DOHH2 (cell line): Measurements from ENCODE around the gene PMFBP1.

Experiments used
- H3F3A ChIP-seq: fragments of 200-600 bp; sonication (generic), shearing (Covaris generic); 2 replicates; pipeline ENCODE4 v1.6.0; 2016; ENCODE audit warnings: antibody characterized with exemption, mild to moderate bottlenecking; ENCODE audit not compliant: control insufficient read depth, insufficient read depth
- H3K27ac ChIP-seq: fragments of 200-600 bp; sonication (generic); 2 replicates; pipeline ENCODE4 v1.5.1; 2014; ENCODE audit warnings: low read depth, mild to moderate bottlenecking, low read length, moderate library complexity
- H3K27me3 ChIP-seq: fragments of 200-600 bp; sonication (generic); 2 replicates; pipeline ENCODE4 v1.6.1; 2014; ENCODE audit warnings: mild to moderate bottlenecking, low read length, mixed read lengths; ENCODE audit not compliant: control insufficient read depth
- H3K36me3 ChIP-seq: fragments of 200-600 bp; sonication (generic); 2 replicates; pipeline ENCODE4 v1.6.1; 2014; ENCODE audit warnings: mild to moderate bottlenecking, low read length, moderate library complexity, mixed read lengths; ENCODE audit not compliant: control insufficient read depth
- H3K4me1 ChIP-seq: fragments of 200-600 bp; sonication (generic); 2 replicates; pipeline ENCODE4 v1.6.1; 2014; ENCODE audit warnings: mild to moderate bottlenecking, low read length, mixed read lengths; ENCODE audit not compliant: control insufficient read depth
- H3K4me2 ChIP-seq: fragments of 200-600 bp; sonication (generic); 2 replicates; pipeline ENCODE4 v1.6.0; 2014; ENCODE audit warnings: mild to moderate bottlenecking, low read length, moderate library complexity
- H3K4me3 ChIP-seq: fragments of 200-600 bp; sonication (generic); 2 replicates; pipeline ENCODE4 v1.5.1; 2014; ENCODE audit warnings: mild to moderate bottlenecking, low read length, mixed read lengths
- H3K79me2 ChIP-seq: fragments of 200-600 bp; sonication (generic); 2 replicates; pipeline ENCODE4 v1.6.1; 2014; ENCODE audit warnings: mild to moderate bottlenecking, low read length, mixed read lengths; ENCODE audit not compliant: control insufficient read depth
- H3K9me2 ChIP-seq: fragments of 200-600 bp; sonication (generic); replicated peaks from 2 replicates; pipeline ENCODE4 v1.6.1; 2014; ENCODE audit warnings: mild to moderate bottlenecking, low read length, mixed read lengths; ENCODE audit not compliant: control insufficient read depth
- H3K9me3 ChIP-seq: fragments of 200-600 bp; sonication (generic); 2 replicates; pipeline ENCODE4 v1.6.1; 2014; ENCODE audit warnings: antibody characterized with exemption, low read length, mixed read lengths; ENCODE audit not compliant: control insufficient read depth, insufficient read depth
- H4K20me1 ChIP-seq: fragments of 200-600 bp; sonication (generic); 2 replicates; pipeline ENCODE4 v1.6.0; 2014; ENCODE audit warnings: low read depth, mild to moderate bottlenecking, antibody characterized with exemption, low read length, moderate library complexity; ENCODE audit not compliant: control insufficient read depth, insufficient read depth
- EZH2phosphoT487 ChIP-seq: fragments of 200-600 bp; sonication (generic); IDR thresholded peaks from 2 replicates; pipeline ENCODE4 v1.6.1; 2017; ENCODE audit warnings: borderline replicate concordance, mild to moderate bottlenecking, antibody characterized with exemption, low read length, moderate library complexity, mixed read lengths
- TF ChIP-seq, protein P1 (sequence below): fragments of 200-600 bp; sonication (generic); IDR thresholded peaks from one replicate; pipeline ENCODE4 v1.5.1; 2014; ENCODE audit warnings: antibody characterized with exemption, mild to moderate bottlenecking, low read depth, low read length; ENCODE audit not compliant: poor library complexity, severe bottlenecking

Gene PMFBP1

DNA sequence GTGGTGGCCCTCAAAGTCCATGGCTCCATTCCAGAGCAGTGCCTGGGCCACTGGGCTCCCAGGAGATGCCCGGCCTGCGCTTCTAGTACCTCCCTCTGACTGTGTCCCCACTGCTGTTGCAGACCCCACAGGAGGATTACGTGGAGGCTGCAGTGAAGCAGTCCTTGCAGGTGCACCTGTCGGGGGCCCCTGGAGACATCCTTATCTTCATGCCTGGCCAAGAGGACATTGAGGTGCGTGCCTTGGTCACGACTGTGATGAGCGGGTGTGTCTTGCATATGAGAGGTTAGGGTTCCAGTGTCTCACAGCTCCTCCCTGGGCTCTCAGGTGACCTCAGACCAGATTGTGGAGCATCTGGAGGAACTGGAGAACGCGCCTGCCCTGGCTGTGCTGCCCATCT is 67.0 kb downstream of the PMFBP1 start:
- no peaks in the 10 kb centered on the region for H3K27me3 ChIP-seq
- no peak for TF ChIP-seq EZH2phosphoT487
- TF ChIP-seq, protein P1, sequence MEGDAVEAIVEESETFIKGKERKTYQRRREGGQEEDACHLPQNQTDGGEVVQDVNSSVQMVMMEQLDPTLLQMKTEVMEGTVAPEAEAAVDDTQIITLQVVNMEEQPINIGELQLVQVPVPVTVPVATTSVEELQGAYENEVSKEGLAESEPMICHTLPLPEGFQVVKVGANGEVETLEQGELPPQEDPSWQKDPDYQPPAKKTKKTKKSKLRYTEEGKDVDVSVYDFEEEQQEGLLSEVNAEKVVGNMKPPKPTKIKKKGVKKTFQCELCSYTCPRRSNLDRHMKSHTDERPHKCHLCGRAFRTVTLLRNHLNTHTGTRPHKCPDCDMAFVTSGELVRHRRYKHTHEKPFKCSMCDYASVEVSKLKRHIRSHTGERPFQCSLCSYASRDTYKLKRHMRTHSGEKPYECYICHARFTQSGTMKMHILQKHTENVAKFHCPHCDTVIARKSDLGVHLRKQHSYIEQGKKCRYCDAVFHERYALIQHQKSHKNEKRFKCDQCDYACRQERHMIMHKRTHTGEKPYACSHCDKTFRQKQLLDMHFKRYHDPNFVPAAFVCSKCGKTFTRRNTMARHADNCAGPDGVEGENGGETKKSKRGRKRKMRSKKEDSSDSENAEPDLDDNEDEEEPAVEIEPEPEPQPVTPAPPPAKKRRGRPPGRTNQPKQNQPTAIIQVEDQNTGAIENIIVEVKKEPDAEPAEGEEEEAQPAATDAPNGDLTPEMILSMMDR: no peak
- H3K4me3 ChIP-seq: no peak overlapping the region
- H3K9me2 ChIP-seq: no peaks in the 10 kb centered on the region
- no peaks in the 10 kb centered on the region for H3K79me2 ChIP-seq
- H3K36me3 ChIP-seq: peaks cover 94% of the 10 kb centered on the region
- no peaks in the 10 kb centered on the region for H3K9me3 ChIP-seq
- H3F3A ChIP-seq: no peaks in the 10 kb centered on the region
- H3K4me2 ChIP-seq: no peak overlapping the region
- peaks cover 5% of the 10 kb centered on the region for H3K4me1 ChIP-seq
- no peak overlapping the region for H3K27ac ChIP-seq
- H4K20me1 ChIP-seq: no peaks in the 10 kb centered on the region

- Histone ChIP-seq H3K36me3 (peaks cover 99% of the 10 kb centered on the region), H3K9me3 (no peaks in the 10 kb centered on the region), H3K79me2 (peaks cover 4% of the 10 kb centered on the region), H3K4me2 (no peak overlapping the region), H4K20me1 (no peaks in the 10 kb centered on the region), H3K27ac (no peak overlapping the region), H3K9me2 (no peaks in the 10 kb centered on the region), H3K27me3 (no peaks in the 10 kb centered on the region), H3K4me1 (peaks cover 5% of the 10 kb centered on the region), H3K4me3 (no peak overlapping the region), H3F3A (no peaks in the 10 kb centered on the region)
- TF ChIP-seq, protein P1: no peak
- no peak for TF ChIP-seq EZH2phosphoT487
Measured at GRCh38 chr16:72101195-72101594, 70.8 kb downstream of the PMFBP1 start.

GRCh38 chr16:72099377-72099818 is 72.6 kb downstream of the PMFBP1 start:
- H3K4me1 ChIP-seq: peaks cover 13% of the 10 kb centered on the region
- peaks cover 84% of the 10 kb centered on the region for H3K36me3 ChIP-seq
- no peak overlapping the region for H3K27ac ChIP-seq
- 0 out of 2 replicates have a peak, but pooled peaks cover 4% of the 10 kb centered on the region for H4K20me1 ChIP-seq
- no peaks in the 10 kb centered on the region for H3K27me3 ChIP-seq
- H3K4me3 ChIP-seq: no peak overlapping the region
- TF ChIP-seq EZH2phosphoT487: no peak
- TF ChIP-seq, protein P1: peak; percentile 78
- peaks cover 22% of the 10 kb centered on the region for H3K79me2 ChIP-seq
- H3K9me3 ChIP-seq: no peaks in the 10 kb centered on the region
- no peak overlapping the region for H3K4me2 ChIP-seq
- no peaks in the 10 kb centered on the region for H3F3A ChIP-seq
- H3K9me2 ChIP-seq: no peaks in the 10 kb centered on the region
